Tibial nerve (tissue), 4 donors: ENCODE results near the gene FEM1C.

Experiments
- EP300 ChIP-seq, 2 donors: sonication (generic); formaldehyde crosslinking; IDR thresholded peaks; one replicate each; pipeline ENCODE4 v1.6.1; 2017; ENCODE audit warnings: antibody characterized with exemption in 2 of 2, mild to moderate bottlenecking in 1 of 2
- POLR2A ChIP-seq, 2 donors: fragments of 450-650 bp; IDR thresholded peaks; one replicate each; pipeline ENCODE4 v1.6.1; 2017; ENCODE audit warnings: antibody characterized with exemption in 2 of 2, mild to moderate bottlenecking in 2 of 2, moderate library complexity in 2 of 2
- TF ChIP-seq, protein P1 (sequence below), 5 experiments: fragments of 200-600 bp in 3 of 5; fragments of 450-650 bp in 2 of 5; sonication (generic) in 3 of 5; IDR thresholded peaks; one replicate each; pipeline ENCODE4 v1.5.1; 2016 to 2019; ENCODE audit warnings: antibody characterized with exemption in 5 of 5, mild to moderate bottlenecking in 3 of 5, moderate library complexity in 2 of 5

GRCh38 chr5:115507681-115508080, 36.9 kb downstream of the FEM1C start:
- TF ChIP-seq, protein P1, sequence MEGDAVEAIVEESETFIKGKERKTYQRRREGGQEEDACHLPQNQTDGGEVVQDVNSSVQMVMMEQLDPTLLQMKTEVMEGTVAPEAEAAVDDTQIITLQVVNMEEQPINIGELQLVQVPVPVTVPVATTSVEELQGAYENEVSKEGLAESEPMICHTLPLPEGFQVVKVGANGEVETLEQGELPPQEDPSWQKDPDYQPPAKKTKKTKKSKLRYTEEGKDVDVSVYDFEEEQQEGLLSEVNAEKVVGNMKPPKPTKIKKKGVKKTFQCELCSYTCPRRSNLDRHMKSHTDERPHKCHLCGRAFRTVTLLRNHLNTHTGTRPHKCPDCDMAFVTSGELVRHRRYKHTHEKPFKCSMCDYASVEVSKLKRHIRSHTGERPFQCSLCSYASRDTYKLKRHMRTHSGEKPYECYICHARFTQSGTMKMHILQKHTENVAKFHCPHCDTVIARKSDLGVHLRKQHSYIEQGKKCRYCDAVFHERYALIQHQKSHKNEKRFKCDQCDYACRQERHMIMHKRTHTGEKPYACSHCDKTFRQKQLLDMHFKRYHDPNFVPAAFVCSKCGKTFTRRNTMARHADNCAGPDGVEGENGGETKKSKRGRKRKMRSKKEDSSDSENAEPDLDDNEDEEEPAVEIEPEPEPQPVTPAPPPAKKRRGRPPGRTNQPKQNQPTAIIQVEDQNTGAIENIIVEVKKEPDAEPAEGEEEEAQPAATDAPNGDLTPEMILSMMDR (IDR thresholded peaks at IDR 0.05) = no peak
- no peak for TF ChIP-seq POLR2A (IDR thresholded peaks at IDR 0.05)
- TF ChIP-seq EP300 (IDR thresholded peaks at IDR 0.05) = no peak
